K562 (cell line): ENCODE measurements around the gene RNF126.

Experiments used
- MCM2 ChIP-seq: fragments of 450-650 bp; IDR thresholded peaks from 2 replicates; pipeline ENCODE4 v1.6.1; 2017; ENCODE audit warnings: low read depth, mild to moderate bottlenecking
- MED1 ChIP-seq: sonication (generic); formaldehyde crosslinking; IDR thresholded peaks from 2 replicates; pipeline ENCODE4 v1.8.1; 2023; ENCODE audit warnings: missing genetic modification reagents, borderline replicate concordance
- POLR2A ChIP-seq: fragments of 450-650 bp; conservative IDR thresholded peaks from 2 replicates; pipeline ENCODE4 v1.6.1; 2016
- RFX1 ChIP-seq: fragments of 450-650 bp; IDR thresholded peaks from 2 replicates; pipeline ENCODE4 v1.6.1; 2016; ENCODE audit warnings: mild to moderate bottlenecking, moderate library complexity
- STAT5B ChIP-seq: fragments of 250-450 bp; sonication (Bioruptor Pico); IDR thresholded peaks from 2 replicates; pipeline ENCODE4 v1.8.0; 2021; ENCODE audit warnings: mild to moderate bottlenecking, inconsistent platforms
- ZNF766 ChIP-seq: fragments of 200-800 bp; sonication (Bioruptor generic); conservative IDR thresholded peaks from 2 replicates; pipeline ENCODE4 v1.6.1; 2016; ENCODE audit warnings: missing genetic modification characterization, missing compliant biosample characterization
- TF ChIP-seq, protein P1 (sequence below): fragments of 450-650 bp; IDR thresholded peaks from 2 replicates; pipeline ENCODE4 v1.7.0; 2016; ENCODE audit warnings: borderline replicate concordance
- TF ChIP-seq, protein P2 (sequence below): sonication (generic); formaldehyde crosslinking; IDR thresholded peaks from 2 replicates; pipeline ENCODE4 v1.8.0; 2023; ENCODE audit warnings: mild to moderate bottlenecking, missing genetic modification reagents
- TF ChIP-seq, protein P3 (sequence below), 3 experiments: IDR thresholded peaks in 2 of 3; conservative IDR thresholded peaks in 1 of 3; 2 replicates each; pipeline ENCODE4 v1.5.1; 2011 to 2012; ENCODE audit warnings: low read length in 3 of 3, mild to moderate bottlenecking in 3 of 3, control low read depth in 2 of 3, improper control_type of control experiment in 1 of 3, inconsistent platforms in 1 of 3, low read depth in 1 of 3, mixed read lengths in 1 of 3, moderate library complexity in 1 of 3; ENCODE audit not compliant: insufficient read depth in 2 of 3
- TF ChIP-seq, protein P4 (sequence below): sonication (generic); formaldehyde crosslinking; IDR thresholded peaks from 2 replicates; pipeline ENCODE4 v1.8.1; 2022; ENCODE audit warnings: missing genetic modification reagents

DNA sequence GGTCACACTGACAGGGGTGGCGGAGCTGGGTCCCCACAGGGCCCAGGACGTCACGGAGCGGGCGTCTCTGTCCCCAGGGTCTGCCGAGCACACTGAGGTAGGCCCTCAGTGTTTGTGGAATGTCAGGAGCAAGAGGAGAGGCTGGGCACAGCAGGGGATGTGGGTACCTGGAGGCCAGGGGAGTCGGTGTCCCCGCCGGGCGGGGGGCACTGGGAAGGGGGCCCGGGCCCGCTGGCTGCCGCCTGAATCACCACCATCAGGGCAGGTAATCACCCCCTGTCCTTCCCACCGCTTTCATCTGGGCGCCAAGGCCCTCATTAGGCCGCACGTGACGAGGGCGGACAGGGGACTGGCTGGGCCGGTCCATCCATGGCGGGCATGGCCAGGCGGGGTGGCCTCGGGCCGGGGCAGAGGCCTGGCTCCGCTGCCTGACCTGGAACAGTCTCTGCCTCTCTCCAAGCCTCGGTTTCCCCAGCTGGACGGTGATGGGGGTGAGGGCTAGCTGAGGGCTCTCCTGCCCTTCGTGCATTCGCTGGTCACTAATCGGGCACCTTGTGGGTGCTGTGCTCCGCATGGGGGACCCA is 22.3 kb downstream of the RNF126 start:
- TF ChIP-seq, protein P1, sequence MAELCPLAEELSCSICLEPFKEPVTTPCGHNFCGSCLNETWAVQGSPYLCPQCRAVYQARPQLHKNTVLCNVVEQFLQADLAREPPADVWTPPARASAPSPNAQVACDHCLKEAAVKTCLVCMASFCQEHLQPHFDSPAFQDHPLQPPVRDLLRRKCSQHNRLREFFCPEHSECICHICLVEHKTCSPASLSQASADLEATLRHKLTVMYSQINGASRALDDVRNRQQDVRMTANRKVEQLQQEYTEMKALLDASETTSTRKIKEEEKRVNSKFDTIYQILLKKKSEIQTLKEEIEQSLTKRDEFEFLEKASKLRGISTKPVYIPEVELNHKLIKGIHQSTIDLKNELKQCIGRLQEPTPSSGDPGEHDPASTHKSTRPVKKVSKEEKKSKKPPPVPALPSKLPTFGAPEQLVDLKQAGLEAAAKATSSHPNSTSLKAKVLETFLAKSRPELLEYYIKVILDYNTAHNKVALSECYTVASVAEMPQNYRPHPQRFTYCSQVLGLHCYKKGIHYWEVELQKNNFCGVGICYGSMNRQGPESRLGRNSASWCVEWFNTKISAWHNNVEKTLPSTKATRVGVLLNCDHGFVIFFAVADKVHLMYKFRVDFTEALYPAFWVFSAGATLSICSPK = no peak
- no peak for TF ChIP-seq MCM2
- TF ChIP-seq POLR2A = no peak
- TF ChIP-seq STAT5B = no peak
- TF ChIP-seq, protein P2, sequence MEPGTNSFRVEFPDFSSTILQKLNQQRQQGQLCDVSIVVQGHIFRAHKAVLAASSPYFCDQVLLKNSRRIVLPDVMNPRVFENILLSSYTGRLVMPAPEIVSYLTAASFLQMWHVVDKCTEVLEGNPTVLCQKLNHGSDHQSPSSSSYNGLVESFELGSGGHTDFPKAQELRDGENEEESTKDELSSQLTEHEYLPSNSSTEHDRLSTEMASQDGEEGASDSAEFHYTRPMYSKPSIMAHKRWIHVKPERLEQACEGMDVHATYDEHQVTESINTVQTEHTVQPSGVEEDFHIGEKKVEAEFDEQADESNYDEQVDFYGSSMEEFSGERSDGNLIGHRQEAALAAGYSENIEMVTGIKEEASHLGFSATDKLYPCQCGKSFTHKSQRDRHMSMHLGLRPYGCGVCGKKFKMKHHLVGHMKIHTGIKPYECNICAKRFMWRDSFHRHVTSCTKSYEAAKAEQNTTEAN (CRISPR knock-in tag) = no peak
- TF ChIP-seq, protein P3, sequence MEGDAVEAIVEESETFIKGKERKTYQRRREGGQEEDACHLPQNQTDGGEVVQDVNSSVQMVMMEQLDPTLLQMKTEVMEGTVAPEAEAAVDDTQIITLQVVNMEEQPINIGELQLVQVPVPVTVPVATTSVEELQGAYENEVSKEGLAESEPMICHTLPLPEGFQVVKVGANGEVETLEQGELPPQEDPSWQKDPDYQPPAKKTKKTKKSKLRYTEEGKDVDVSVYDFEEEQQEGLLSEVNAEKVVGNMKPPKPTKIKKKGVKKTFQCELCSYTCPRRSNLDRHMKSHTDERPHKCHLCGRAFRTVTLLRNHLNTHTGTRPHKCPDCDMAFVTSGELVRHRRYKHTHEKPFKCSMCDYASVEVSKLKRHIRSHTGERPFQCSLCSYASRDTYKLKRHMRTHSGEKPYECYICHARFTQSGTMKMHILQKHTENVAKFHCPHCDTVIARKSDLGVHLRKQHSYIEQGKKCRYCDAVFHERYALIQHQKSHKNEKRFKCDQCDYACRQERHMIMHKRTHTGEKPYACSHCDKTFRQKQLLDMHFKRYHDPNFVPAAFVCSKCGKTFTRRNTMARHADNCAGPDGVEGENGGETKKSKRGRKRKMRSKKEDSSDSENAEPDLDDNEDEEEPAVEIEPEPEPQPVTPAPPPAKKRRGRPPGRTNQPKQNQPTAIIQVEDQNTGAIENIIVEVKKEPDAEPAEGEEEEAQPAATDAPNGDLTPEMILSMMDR (IDR thresholded peaks at IDR 0.05 in 2 of 3, conservative IDR thresholded peaks at IDR 0.05 in 1 of 3; ENCODE audit: insufficient read depth in 2 of 3, low read depth in 1 of 3, low read length in 3 of 3) = no peak
- no peak for TF ChIP-seq RFX1
- no peak for TF ChIP-seq ZNF766 (CRISPR knock-in tag)
- no peak for TF ChIP-seq MED1
- TF ChIP-seq, protein P4, sequence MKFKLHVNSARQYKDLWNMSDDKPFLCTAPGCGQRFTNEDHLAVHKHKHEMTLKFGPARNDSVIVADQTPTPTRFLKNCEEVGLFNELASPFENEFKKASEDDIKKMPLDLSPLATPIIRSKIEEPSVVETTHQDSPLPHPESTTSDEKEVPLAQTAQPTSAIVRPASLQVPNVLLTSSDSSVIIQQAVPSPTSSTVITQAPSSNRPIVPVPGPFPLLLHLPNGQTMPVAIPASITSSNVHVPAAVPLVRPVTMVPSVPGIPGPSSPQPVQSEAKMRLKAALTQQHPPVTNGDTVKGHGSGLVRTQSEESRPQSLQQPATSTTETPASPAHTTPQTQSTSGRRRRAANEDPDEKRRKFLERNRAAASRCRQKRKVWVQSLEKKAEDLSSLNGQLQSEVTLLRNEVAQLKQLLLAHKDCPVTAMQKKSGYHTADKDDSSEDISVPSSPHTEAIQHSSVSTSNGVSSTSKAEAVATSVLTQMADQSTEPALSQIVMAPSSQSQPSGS (CRISPR knock-in tag) = no peak
